Measurements from ENCODE around the gene REXO4.

The REXO4 gene

DNA sequence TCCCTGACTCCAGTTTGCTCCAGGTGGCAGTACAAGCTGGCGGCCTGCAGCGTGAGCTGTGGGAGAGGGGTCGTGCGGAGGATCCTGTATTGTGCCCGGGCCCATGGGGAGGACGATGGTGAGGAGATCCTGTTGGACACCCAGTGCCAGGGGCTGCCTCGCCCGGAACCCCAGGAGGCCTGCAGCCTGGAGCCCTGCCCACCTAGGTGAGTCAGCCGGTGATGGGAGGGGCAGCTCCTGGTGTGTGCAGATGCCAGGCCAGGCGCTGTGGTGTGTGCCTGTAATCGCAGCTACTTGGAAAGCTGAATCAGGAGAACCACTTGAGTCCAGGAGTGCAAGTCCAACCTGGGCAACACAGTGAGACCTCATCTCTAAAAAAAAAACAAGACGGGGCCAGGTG is 31.9 kb upstream of the REXO4 start:
- DNase-seq = no peak

DNA sequence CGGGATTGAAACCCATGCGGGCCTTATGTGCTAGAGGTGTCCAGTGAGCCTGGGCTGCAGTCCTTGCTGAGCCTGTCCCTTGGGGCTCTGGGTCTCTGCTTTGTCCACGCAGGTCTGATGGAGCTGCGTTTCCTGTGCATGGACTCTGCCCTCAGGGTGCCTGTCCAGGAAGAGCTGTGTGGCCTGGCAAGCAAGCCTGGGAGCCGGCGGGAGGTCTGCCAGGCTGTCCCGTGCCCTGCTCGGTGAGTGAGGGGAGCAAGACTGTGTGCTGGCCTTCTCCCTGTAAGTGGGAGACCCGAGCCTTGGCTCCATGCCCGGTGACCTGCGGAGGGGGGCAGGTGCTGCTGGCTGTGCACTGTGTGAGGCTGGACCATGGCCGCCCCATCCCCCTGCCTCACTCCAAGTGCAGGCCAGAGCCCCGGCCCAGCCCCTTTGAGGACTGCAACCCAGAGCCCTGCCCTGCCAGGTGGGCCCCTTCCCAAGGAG is 30.7 kb upstream of the REXO4 start:
- DNase-seq = no peak

DNA sequence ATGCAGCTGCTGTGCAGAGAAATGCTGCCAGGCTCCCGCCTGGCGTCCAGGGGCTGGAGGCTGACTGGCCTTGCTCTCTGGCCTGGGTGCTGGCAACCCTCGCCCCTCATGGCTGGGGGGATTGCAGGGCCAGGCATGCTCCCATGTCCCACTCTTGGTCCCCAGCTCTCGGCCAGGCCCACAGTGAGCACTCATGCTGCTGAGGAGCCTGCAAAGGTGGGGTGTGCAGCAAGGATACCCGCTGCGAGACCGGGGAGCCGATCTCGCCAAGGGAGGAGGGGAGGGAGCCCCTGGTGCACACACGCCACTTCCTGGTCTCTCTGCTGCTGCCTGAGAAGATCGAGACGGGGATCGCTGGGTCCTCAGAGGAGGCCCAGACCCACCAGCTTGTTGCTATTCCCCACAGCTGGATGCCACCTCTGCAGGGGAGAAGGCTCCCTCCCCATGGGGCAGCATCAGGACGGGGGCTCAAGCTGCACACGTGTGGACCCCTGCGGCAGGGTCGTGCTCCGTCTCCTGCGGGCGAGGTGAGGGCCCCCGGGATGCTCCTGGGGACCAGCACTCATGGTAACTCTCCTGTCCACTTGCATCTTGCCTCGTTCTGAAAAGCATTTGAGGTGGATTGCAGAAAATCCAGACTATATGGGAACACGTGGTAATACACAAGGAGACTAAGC is 27.6 kb upstream of the REXO4 start:
- no peak for DNase-seq

DNA sequence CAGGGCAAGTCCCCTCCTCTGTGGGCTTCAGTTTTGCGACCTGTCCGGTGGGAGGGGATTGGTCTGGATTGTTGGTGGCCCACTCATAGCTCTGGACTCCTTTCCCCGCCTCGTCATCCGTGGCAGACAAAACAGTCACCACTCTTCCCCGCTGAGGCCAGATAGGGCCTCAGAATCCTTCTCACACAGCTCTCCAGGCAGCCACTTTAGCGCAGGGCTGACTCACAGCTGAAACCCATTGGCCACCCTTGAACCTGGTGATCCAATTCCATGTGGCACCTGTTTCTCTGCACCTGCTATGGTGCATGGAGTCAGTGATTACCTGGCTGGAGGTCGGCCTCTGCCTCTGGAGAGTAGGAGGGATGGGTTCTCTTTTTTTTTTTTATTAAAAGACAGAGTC is 26.2 kb upstream of the REXO4 start:
- DNase-seq = no peak

DNA sequence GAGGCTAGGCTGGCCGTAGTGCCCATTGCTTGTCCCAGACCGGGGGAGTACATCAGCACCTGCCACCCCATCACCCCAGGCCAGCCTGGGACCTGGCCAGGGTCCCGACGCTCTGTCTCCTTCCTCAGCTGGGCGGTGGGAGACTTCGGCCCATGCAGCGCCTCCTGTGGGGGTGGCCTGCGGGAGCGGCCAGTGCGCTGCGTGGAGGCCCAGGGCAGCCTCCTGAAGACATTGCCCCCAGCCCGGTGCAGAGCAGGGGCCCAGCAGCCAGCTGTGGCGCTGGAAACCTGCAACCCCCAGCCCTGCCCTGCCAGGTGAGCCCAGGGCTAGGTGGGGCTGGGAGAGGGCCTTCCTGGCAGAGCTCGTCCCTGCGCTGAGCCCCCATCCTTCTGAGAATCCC is 25.4 kb upstream of the REXO4 start:
- no peak for DNase-seq

DNA sequence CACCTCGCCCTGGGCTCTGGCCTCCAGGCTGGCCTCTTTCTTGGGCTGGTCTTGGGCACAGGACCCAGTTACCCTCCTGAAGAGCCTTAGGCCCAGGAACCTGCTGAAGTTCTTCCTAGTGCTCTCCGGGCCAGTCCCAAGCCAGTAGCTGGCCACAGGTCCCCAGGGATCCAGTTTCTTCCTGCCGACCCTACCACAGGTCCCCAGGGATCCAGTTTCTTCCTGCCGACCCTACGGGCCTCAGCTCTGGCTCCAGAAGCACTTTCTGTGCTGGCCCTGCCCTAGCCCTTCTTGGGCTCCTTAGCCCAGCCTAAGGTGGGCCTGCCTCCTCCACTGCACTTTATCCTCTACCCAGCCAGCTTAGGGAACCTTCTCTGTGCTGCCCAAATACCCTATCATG is 23.8 kb upstream of the REXO4 start:
- no peak for DNase-seq

DNA sequence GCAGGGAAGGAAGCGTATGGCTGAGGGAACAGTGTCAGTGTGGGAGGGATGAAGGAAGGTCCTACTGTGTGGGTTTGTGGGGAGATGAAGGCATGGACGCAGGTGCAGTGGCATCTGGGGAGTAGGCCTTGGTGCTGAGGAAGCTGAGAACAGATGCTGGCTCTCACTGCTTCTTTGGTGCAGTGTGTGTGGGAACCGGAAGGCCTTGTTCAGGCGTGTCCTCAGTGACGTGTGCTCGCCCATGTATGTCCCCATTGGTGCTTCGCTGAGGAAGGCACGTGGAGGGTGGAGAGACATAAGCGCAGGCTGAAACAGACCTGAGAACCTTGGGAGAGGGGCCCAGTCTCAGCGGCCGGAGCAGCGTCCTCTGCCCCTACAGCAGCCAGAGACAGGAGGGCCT is 23.1 kb upstream of the REXO4 start:
- no peak for DNase-seq

DNA sequence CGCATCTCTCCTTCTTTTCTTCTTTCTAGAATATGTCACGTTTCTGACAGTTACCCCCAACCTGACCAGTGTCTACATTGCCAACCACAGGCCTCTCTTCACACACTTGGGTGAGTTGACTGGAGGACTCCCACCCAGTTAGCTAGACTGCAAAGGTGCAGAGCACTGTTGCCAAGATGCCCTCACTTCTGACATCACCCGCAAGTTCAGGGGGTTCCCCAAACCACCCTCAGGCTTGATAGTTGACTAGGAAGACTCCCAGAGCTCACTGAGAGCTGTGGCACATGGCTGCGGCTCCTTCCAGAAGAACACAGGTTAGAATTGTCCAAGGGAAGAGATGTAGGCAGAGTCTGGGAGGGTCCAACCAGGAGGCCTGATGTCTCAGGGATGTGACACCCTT is 21.5 kb upstream of the REXO4 start:
- no peak for DNase-seq

DNA sequence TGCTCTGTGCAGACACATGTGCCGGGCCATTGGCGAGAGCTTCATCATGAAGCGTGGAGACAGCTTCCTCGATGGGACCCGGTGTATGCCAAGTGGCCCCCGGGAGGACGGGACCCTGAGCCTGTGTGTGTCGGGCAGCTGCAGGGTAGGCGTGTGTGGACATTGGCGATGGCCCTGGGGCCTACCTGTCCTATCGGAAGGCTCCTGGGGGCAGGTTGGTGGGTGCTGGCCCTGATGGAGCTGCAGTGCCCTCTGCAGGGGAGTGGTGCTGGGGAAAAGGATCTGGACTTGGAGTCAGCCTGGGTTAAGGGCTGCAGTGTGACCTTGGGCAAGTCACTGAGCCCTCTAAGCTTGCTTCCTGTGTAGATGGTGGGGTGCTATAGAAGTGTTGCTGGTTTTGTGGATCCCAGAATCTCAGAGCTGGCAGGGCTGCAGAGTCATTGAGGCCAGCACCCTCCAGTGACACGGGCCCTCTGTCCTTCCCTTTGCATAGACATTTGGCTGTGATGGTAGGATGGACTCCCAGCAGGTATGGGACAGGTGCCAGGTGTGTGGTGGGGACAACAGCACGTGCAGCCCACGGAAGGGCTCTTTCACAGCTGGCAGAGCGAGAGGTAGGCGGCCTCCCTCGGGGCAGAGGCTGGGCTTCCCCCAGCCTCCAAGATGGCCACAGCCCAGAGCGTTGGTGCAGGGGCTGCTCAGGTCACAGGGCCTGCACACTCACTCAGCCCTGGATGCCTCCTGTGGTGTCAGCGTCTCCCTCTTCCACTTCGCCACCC is 20.1 kb upstream of the REXO4 start:
- DNase-seq = no peak

DNA sequence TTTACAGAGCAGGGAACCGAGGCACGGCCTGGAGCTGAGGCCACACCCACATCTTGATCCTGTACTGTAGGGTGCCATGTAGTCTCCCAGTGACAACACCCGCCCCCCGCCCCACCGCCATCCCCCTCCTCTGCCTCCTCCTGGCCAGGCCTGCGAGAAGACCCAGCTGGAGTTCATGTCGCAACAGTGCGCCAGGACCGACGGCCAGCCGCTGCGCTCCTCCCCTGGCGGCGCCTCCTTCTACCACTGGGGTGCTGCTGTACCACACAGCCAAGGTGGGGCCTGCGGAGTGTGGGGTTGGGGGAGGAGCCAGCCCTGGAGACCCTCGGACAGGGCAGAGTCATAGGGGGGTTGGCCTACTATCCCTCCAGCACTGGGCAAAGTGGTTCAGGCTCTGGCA is 18.9 kb upstream of the REXO4 start:
- no peak for DNase-seq

DNA sequence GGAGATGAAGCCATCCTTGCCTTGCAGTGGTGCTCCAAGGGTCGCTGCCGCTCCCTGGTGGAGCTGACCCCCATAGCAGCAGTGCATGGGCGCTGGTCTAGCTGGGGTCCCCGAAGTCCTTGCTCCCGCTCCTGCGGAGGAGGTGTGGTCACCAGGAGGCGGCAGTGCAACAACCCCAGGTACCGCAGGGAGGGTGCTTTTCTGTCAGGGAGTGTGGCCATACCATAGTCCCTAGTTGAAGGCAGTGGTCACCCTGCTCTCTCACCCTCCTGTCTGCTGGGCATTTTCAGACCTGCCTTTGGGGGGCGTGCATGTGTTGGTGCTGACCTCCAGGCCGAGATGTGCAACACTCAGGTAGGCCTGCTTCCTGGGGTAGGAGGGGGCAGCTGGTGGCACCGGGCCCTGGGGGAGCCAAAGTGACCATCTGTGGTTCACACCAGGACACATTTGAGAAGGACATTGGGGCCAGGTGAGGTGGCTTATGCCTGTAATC is 15.6 kb upstream of the REXO4 start:
- DNase-seq = no peak

DNA sequence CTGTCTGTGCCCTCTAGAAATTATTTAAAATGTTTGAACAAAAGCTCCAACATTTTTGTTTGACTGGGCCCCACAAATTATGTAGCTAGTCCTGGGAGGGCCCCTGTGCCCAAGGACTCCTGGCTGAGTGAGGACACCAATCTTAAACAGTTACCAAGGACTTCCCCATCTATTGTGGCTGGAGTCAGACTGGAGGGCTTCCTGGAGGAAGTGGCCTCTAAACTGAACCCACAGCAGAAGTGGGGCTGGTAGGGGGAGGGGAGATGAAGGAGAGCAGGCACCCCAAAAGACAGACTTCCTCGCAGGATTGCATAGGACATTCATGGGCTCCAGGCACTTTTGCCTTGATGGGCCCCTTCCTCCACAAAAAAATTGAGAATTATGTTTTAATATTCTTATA is 12.4 kb upstream of the REXO4 start:
- DNase-seq = no peak

DNA sequence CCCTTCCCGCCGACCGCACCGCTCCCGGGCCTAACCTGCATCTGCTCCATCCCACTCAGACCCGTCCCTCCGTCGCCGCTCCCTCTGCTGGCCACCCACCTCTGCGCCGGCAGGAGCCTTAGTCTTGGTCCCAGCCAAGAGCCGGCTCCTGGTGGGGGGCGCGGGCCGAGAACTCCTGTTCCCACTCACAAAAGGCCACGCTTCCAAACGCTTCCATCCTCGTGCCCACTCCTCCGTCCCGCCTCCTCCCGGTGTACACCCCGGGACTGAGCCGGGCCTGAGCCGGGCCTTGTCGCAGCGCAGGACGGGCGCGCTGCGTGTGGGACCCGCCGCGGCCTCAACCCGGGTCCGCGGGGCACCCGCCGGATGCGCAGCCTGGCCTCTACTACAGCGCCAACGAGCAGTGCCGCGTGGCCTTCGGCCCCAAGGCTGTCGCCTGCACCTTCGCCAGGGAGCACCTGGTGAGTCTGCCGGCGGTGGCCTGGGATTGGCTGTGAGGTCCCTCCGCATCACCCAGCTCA is 11.9 kb upstream of the REXO4 start:
- no peak for DNase-seq

DNA sequence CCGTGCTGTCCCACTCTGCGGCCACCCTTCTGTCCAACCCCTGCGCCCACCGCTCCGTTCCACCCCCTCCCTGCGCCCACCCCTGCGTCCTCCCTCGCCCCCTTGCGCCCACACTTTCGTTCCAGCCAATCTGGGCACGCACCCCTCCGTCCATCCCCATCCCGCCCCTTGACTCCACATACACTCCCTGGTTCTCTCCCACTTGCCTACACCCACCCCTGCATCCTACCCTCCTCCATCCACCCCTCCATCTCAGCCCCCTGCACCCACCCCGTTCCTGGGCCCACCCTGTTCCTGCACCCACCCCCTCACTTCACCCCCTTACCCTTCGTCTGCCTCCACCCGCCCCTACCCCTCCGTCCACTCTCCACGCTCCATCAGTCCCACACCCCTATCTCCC is 11.4 kb upstream of the REXO4 start:
- DNase-seq = no peak

DNA sequence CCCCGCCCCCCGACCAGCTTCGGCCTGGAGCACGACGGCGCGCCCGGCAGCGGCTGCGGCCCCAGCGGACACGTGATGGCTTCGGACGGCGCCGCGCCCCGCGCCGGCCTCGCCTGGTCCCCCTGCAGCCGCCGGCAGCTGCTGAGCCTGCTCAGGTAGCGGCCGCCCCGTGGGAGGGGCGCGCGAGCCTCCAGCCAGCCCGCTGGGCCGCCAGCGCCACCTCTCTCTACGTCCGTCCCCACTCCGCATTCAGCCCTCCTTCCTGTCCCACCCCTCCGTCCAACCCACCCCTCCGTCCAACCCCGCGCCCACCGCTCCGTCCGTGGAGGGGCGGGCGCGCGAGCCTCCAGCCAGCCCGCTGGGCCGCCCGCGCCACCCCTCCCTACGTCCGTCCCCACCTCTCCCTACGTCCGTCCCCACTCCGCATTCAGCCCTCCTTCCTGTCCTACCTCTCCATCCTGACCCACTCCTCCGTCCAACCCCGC is 10.8 kb upstream of the REXO4 start:
- DNase-seq = no peak

DNA sequence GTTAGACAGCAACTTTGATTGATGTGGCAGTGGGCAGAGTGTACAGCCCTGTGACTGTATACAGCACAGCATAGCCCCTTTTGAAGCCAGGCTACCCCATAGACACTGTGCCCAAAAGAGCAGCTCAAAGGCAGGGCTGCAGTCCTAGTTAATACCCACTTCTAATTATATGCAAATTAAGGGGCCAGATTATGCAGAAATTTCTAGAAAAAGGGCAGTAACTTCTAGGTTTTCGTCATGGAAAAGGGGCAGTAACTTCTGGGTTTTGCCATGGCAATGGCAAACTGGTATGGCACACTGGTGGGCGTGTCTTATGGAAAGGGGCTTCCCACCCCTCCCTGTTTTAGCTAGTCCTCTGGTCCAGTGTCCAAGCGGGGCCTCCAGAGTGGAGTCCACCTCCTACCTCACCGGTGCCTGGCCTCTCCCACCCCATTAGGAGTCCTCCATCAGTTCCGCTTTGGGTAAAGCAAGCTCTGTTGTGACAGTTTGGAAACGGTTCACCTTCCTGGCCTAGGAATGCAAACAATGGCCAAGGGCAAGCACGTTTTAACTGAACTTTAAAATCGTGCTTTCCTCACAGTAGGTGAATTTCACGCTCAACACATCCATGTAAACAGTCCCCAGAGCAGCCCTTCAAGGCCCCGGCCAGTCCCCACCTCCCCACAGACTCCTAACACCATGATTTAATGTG is 10.0 kb upstream of the REXO4 start:
- DNase-seq = no peak

DNA sequence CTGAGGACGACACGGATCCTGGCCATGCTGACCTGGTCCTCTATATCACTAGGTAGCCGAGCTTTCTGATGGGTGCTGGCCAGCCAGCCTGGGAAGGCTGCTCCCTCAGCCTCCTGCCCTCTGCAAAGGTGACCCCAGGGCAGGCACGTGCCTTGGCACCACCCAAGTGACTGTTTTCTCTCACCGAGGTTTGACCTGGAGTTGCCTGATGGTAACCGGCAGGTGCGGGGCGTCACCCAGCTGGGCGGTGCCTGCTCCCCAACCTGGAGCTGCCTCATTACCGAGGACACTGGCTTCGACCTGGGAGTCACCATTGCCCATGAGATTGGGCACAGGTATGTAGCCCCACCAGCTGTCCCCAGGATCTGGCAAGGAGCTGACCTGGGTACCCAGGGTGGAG is 8.2 kb upstream of the REXO4 start:
- DNase-seq = no peak

DNA sequence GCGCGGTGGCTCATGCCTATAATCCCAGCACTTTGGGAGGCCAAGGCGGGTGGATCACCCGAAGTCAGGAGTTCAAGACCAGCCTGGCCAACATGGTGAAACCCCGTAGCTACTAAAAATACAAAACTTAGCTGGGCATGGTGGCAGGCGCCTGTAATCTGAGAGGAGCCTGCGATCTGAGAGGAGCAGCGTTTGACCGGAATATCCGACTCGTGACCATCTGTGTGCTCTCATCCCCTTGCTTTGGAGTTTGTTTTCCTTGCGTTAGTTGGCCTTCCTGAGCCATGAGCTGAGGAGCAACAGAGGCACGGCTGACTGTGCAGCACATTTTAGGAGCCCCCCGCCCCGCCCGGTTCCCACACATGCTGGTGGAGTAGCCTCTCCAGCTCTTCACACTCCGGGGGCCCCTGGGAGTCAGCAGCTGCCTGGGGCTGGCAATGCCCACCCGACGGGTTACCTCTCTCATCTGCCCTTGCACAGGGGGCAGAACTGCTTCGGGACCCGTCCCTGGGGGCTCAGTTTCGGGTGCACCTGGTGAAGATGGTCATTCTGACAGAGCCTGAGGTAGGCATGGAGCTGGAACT is 7.3 kb upstream of the REXO4 start:
- DNase-seq = no peak

DNA sequence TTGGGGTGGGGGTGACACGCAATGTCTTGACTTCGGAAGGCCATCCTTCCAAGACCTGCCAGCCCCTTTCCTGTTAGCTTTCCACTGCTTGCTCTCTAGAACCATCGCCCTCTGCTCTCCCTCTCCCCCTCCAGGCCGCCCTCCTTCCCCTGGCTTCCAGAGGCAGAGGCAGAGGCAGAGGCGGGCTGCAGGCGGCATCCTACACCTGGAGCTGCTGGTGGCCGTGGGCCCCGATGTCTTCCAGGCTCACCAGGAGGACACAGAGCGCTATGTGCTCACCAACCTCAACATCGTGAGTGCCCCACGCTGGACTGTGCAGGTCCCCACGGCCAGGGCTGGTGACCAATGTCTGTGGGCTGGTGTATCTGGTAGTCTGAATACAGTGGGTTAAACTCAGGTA is 6.4 kb upstream of the REXO4 start:
- DNase-seq = no peak

DNA sequence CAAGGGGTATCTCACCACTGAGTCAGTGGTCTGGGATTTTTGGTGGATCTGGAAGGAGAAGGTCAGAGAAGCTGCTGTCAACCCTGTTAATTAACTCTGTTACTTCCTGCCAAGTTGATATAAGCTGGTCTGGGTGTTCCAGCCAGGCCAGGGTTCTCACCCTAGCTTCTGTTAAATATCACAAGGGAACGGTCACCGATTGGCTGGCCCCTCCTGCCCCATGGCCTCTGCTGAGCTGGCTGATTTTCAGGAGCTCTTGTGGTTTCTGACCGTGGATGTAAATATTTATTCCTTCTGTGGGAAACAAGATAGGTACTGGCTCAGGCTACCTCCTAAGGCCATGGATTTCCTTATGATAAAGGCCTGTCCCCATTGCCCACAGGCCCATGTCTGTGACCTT is 5.4 kb upstream of the REXO4 start:
- no peak for DNase-seq

DNA sequence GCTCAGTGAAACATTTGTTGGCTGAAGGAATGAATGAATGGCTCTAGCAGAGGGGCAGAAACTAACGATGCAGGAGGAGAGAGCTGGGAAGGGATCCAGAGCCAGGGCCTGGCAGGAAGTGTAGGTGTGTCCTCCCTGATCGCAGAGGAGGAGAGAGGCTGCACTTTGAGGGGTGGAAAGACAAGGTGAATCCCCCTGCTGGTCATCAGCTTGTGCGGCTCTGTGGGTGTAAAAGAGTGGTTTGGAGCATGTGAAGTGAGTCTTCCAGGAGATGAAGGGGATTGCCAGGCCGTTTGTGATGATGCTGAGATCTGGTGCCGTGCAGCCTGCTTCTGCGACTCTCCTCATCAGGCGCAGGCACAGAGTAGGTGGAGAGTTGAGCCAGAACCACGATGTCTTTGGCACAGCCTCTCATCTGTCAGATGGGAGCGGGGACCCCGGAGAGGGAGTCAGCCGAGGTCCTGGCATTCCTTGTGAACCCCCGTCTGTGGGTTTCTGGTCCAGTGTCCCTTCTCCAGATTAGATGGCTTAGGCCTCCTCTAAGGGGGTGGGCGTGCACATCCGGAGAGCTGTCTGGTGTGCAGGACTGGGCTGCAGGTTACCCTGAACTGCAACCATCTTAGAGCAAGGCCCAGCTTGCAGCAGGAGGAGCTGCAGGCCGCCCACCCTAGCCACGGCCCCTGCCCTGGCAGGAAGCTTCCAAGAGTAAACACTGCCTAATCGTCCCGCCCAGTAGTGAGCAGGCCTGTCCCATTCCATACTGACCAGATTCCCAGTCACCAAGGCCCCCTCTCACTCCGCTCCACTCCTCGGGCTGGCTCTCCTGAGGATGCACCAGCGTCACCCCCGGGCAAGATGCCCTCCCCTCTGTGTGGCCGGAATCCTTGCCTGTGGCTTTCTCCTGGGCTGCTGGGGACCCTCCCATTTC is 4.1 kb upstream of the REXO4 start, which contains the start of gene ADAMTS13:
Gene ADAMTS13 (plus strand): TSS at position 753 of the 928 bp plus-strand sequence. CDS start 77 bp downstream, at position 830.
- peak in 1 of 2 experiments; percentile 8 for DNase-seq

DNA sequence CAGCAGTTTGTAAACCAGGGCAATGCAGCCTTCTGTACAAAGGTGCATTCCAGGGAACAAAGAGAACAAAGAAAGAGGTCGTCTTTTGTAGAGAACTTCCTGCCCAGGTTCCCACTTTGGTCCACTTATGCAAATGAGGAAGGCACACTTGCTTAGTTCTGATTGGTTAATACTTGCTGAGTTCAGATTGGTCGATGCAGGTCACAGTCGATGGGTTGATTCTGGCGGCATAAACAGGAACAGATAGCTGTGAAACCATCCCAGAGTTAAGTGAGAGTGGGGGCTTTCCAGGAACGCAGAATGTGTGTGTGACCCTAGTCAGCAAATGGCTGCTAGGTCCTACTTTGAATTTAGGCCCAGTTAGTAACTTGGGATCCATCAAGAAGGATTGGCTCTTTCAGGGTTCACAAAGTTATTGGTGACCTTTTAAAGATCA is 2.6 kb upstream of the REXO4 start:
- DNase-seq = no peak

Measured in Kasumi-1 (cell line).